CD4-positive, alpha-beta T cell treated with Interferon gamma for 1 hour (primary cell): ENCODE data around the gene RTL10.

Source experiments
- DNase-seq: peaks from one replicate; pipeline ENCODE4 v3.0.0-alpha.2; 2020

RTL10 gene

GRCh38 chr22:19875531-19876313 is 21.0 kb upstream of the RTL10 start:
- DNase-seq = no peak

GRCh38 chr22:19875061-19875530 is 20.4 kb upstream of the RTL10 start:
- no peak for DNase-seq

- no peak for DNase-seq
Observed at GRCh38 chr22:19874307-19875060, 19.8 kb upstream of the RTL10 start.

DNA sequence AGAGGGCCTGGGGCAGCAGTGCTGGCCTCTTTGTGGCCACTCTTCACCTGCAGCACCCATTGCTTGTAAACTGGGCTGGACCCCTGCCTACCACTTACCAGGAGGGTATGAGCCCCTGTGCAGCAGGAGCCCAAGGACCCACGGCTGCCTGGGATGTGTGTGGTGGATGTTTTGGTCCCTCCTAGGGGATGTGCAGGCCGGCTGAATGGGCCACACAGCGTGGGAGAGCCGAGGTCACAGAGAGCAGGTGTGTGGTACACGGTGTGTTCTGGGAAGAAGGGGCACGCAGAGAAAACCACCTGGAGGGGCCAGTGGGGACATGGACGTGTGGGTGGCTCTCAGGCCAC is 19.3 kb upstream of the RTL10 start:
- no peak for DNase-seq

- no peak for DNase-seq
Observed at GRCh38 chr22:19873138-19873959, 18.7 kb upstream of the RTL10 start.

GRCh38 chr22:19872779-19873137 is 18.1 kb upstream of the RTL10 start:
- DNase-seq = no peak

- DNase-seq = no peak
Observed at GRCh38 chr22:19871845-19872778, 17.4 kb upstream of the RTL10 start.

DNA sequence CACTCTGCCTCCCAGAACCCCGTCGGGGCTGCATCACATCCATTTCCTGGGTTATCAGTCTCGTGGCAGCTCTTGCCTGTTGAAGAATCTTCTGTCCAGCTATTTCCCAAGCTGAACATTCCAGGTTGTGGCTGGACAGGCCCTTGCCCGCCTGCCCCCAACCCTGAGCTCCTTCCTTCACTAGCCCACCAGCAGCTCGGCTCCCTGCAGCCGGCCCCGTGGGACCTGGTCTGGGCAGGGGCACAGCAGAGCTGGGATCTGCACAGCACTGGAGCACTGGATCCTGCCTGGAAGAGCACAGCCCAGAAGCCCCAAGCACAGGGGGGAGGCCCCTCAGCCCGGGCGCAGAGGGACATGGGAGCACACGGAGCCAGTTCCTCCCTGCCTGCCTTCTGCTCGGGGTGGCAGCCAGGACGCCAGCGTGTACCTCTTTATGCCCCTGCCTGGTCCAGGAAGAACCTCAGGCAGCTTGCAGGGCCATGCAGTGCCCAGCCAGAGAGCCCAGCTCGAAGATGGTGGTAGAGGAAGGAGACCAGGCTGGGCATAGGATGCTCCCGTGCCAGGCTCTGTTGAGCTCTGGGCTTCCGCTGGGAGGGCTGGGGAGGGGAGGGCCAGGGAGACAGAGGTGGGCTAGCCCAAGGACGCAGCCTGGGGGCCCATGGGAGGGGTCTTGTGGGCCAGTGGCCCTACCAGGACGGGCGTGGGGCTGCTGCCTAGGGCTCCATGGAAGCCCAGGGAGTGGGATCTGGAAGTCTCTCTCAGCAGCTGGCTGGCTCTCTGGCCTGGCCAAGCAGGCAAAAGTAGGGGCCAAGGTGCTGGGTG is 16.6 kb upstream of the RTL10 start:
- DNase-seq = no peak

- DNase-seq = no peak
Observed at GRCh38 chr22:19870153-19871022, 15.7 kb upstream of the RTL10 start.

DNA sequence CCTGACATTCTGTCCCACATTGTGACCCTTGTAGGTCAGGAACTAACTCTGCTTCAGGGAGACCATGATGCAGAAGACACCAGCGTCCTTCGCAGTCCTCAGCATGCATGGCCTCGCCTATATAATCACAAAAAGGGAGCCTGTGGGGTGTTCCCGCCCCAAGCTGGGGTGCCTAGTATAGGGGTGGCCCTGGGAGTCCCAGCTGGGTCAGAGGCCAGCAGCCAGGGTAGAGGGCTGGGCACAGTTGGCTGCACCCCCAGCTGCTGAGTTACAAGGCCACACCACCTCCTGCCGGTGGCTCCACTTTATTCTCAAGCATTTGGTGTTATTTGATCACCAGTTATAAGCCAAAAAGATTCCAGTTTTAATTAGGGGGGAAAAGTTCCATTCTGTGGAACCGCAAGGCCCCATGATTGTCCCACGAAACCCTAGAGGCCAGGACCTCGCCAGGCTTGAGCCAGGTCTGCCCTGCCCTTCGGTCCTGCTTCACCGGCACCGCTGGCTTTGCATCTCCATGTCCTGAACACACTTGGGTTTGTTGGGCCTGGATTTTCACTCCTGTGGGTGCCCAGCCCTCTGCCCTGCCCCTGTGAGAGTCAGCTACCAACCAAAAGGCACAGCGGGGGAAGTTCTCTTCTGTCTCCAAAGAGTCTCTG is 15.0 kb upstream of the RTL10 start:
- no peak for DNase-seq

- no peak for DNase-seq
Observed at GRCh38 chr22:19868773-19869471, 14.2 kb upstream of the RTL10 start.

DNA sequence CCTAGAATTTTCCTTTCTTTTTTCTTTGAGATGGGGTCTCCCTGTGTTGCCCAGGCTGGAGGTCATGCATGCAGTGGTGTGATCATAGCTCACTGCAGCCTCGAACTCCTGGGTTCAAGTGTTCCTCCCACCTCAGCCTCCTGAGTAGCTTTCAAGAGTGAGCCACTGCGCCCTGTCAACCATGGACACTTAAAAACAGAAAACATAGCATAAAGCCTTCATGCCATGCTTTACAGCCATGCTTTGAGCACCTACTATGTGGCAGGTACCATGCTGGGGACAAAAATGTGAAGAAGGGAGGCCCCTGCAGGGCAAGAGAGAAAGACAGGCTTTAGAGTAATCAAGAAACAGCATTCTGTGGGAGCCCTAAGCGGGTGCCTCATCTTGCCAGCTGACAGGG is 13.7 kb upstream of the RTL10 start:
- DNase-seq = no peak

DNA sequence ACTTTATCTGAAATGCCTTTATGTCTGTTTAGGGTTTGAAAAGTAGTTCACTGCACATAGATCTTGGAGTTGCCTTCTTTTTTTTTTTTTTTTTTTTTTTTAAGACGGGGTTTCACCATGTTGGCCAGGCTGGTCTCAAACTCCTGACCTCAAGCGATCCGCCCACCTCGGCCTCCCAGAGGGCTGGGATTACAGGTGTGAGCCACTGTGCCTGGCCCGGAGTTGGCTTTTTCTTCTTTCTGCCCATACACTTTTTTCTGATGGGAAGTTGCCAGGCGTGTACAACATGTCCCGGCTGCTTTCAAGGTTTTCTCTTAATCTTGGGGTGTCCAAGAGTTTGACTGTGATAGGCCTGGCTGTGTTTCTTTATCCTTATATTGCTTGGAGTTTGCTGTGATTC is 12.9 kb upstream of the RTL10 start:
- DNase-seq = no peak

- no peak for DNase-seq
Observed at GRCh38 chr22:19866665-19867009, 12.0 kb upstream of the RTL10 start.

DNA sequence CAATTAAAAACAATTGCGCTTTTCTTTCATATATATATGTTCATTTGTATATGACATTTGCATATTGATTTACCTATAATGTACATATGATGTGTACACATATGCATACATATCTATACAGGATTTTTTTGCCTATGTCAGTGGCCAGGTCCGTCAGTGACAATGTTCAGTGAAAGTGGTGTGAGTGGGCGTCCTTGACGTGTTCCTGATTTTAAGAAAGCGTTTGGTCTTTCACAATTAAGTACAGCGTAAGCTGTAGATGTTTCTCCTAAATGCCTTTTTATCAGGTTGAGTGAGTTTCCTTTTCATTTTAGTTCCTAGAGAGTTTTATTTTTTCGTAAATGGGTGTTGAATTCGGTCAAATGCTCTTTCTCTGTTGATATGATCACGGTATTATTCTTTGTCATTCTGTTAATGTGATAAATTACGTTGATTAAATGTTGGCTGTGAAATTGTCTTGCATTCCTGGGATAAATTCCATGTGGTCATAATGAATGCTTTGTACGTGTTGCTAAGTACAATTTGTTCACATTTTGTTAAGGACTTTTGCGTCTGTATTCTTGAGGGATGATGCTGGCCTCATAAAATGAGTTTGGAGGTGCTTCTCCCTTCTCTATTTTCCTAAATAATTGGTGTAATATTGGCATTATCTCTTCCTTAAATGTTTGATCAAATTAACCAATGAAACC is 10.6 kb upstream of the RTL10 start:
- DNase-seq = no peak

GRCh38 chr22:19864538-19865106 is 9.9 kb upstream of the RTL10 start:
- DNase-seq = no peak

GRCh38 chr22:19863571-19863970 is 8.9 kb upstream of the RTL10 start:
- no peak for DNase-seq

- DNase-seq = no peak
Observed at GRCh38 chr22:19862619-19863246, 8.1 kb upstream of the RTL10 start.
